HepG2 (cell line): Measurements from ENCODE around the gene AKAP12. TPM values are rescaled to one million over a fixed set of nuclear protein-coding genes. Genes with fewer than 3 reads are reported as not detected.
A peak's percentile ranks its signal among the peaks of the same experiment; 100 is the strongest.

ENCODE experiments used
- ARNTL ChIP-seq: sonication (generic); formaldehyde crosslinking; IDR thresholded peaks from 2 replicates; pipeline ENCODE4 v1.4.0; 2020; ENCODE audit warnings: mild to moderate bottlenecking, missing genetic modification reagents
- ATAD3A ChIP-seq: sonication (generic); formaldehyde crosslinking; IDR thresholded peaks from 2 replicates; pipeline ENCODE4 v1.4.0; 2020; ENCODE audit warnings: missing genetic modification reagents
- BRD4 ChIP-seq: sonication (generic); formaldehyde crosslinking; IDR thresholded peaks from 2 replicates; pipeline ENCODE4 v1.4.0; 2020; ENCODE audit warnings: missing genetic modification reagents
- CHD4 ChIP-seq: fragments of 200-600 bp; sonication (generic); IDR thresholded peaks from 2 replicates; pipeline ENCODE4 v1.7.0; 2017; ENCODE audit warnings: mild to moderate bottlenecking, low read length, borderline replicate concordance
- ELF3 ChIP-seq: IDR thresholded peaks from 2 replicates; pipeline ENCODE4 v1.6.1; 2016; ENCODE audit warnings: missing genetic modification reagents, missing compliant biosample characterization
- GPN1 ChIP-seq: sonication (generic); formaldehyde crosslinking; IDR thresholded peaks from 2 replicates; pipeline ENCODE4 v1.5.1; 2020; ENCODE audit warnings: missing genetic modification reagents, borderline replicate concordance
- HDAC1 ChIP-seq: sonication (generic); formaldehyde crosslinking; IDR thresholded peaks from 2 replicates; pipeline ENCODE4 v1.5.1; 2020; ENCODE audit warnings: mild to moderate bottlenecking, missing genetic modification reagents
- NFE2L1 ChIP-seq: sonication (generic); formaldehyde crosslinking; IDR thresholded peaks from 2 replicates; pipeline ENCODE4 v1.4.0; 2020; ENCODE audit warnings: missing genetic modification reagents, mild to moderate bottlenecking, borderline replicate concordance
- NR1H2 ChIP-seq: sonication (generic); formaldehyde crosslinking; IDR thresholded peaks from 2 replicates; pipeline ENCODE4 v1.8.1; 2022; ENCODE audit warnings: low read depth, missing genetic modification reagents, borderline replicate concordance
- NRL ChIP-seq: sonication (generic); formaldehyde crosslinking; IDR thresholded peaks from 2 replicates; pipeline ENCODE4 v1.5.0; 2020; ENCODE audit warnings: missing genetic modification reagents, mild to moderate bottlenecking, moderate library complexity, borderline replicate concordance
- PHF5A ChIP-seq: IDR thresholded peaks from one replicate; pipeline ENCODE4 v1.6.1; 2018; ENCODE audit warnings: low read depth, missing genetic modification reagents; ENCODE audit not compliant: unreplicated experiment
- RNF2 ChIP-seq: fragments of 450-650 bp; conservative IDR thresholded peaks from 2 replicates; pipeline ENCODE4 v1.6.1; 2016; ENCODE audit warnings: low read depth
- SRSF1 ChIP-seq: fragments of 200-400 bp; formaldehyde crosslinking; optimal IDR thresholded peaks from 2 replicates; pipeline ENCODE3; 2017; ENCODE audit warnings: mild to moderate bottlenecking, low read depth, low read length, moderate library complexity
- TCF12 ChIP-seq, 2 experiments: fragments of 450-650 bp in 1 of 2; sonication (generic) in 1 of 2; formaldehyde crosslinking in 1 of 2; IDR thresholded peaks; 2 replicates each; pipeline versions ENCODE4 v1.6.1 to v1.8.0; 2017 to 2022; ENCODE audit warnings: antibody characterized with exemption in 1 of 2, mild to moderate bottlenecking in 1 of 2, missing genetic modification reagents in 1 of 2, moderate library complexity in 1 of 2
- ZBTB7B ChIP-seq: sonication (generic); formaldehyde crosslinking; IDR thresholded peaks from 2 replicates; pipeline ENCODE4 v1.4.0; 2020; ENCODE audit warnings: missing genetic modification reagents
- ZNF256 ChIP-seq: sonication (generic); formaldehyde crosslinking; conservative IDR thresholded peaks from 2 replicates; pipeline ENCODE4 v1.4.0; 2020; ENCODE audit warnings: missing genetic modification reagents
- ZNF547 ChIP-seq: sonication (generic); formaldehyde crosslinking; IDR thresholded peaks from 2 replicates; pipeline ENCODE4 v1.5.1; 2020; ENCODE audit warnings: mild to moderate bottlenecking, missing genetic modification reagents
- ZNF776 ChIP-seq: sonication (generic); formaldehyde crosslinking; IDR thresholded peaks from 2 replicates; pipeline ENCODE4 v1.4.0; 2020; ENCODE audit warnings: mild to moderate bottlenecking, missing genetic modification reagents
- ZSCAN12 ChIP-seq: sonication (generic); formaldehyde crosslinking; IDR thresholded peaks from 2 replicates; pipeline ENCODE4 v1.9.0; 2021; ENCODE audit warnings: mild to moderate bottlenecking, missing genetic modification reagents
- polyA plus RNA-seq, 8 experiments: library from polyadenylated mRNA; depleted of rRNA in 3 of 8; stranded (reverse) in 7 of 8; unstranded in 1 of 8; fragments of >200 nt; fragmentation: Illumina TruSeq in 4 of 8; extraction: Trizol in 4 of 8; gene quantifications; 2 replicates each; pipeline versions ENCODE4 v1.2.1 to v1.2.3, GENCODE V29; 2011 to 2016; ENCODE audit warnings: low read depth in 4 of 8, missing spikeins in 1 of 8, mixed read lengths in 1 of 8; ENCODE audit not compliant: insufficient read depth in 1 of 8
- total RNA-seq, 5 experiments: library from RNA; depleted of rRNA; stranded (reverse); fragments of >200 nt; fragmentation: Illumina TruSeq; extraction: Trizol; gene quantifications; 2 replicates each; pipeline ENCODE4 v1.2.3, GENCODE V29; 2016; ENCODE audit warnings: low read depth in 1 of 5
- TF ChIP-seq, protein P1 (sequence below): sonication (generic); formaldehyde crosslinking; IDR thresholded peaks from 2 replicates; pipeline ENCODE4 v1.8.1; 2023; ENCODE audit warnings: mild to moderate bottlenecking, inconsistent platforms, moderate library complexity, missing genetic modification reagents, borderline replicate concordance
- TF ChIP-seq, protein P2 (sequence below), 2 experiments: fragments of 450-650 bp in 1 of 2; sonication (generic) in 1 of 2; formaldehyde crosslinking; IDR thresholded peaks; 2 replicates each; pipeline versions ENCODE4 v1.5.0 to v1.8.0; 2020 to 2022; ENCODE audit warnings: mild to moderate bottlenecking in 1 of 2, missing genetic modification reagents in 1 of 2
- TF ChIP-seq, protein P3 (sequence below): sonication (generic); formaldehyde crosslinking; IDR thresholded peaks from 2 replicates; pipeline ENCODE4 v1.4.0; 2020; ENCODE audit warnings: missing genetic modification reagents

The AKAP12 gene
- total and polyA plus RNA-seq, 2 of the 13 experiments (the other 11 are each of a cell fraction or from before 2014, with no cell fraction given) = 10.6 to 19.0 TPM

DNA sequence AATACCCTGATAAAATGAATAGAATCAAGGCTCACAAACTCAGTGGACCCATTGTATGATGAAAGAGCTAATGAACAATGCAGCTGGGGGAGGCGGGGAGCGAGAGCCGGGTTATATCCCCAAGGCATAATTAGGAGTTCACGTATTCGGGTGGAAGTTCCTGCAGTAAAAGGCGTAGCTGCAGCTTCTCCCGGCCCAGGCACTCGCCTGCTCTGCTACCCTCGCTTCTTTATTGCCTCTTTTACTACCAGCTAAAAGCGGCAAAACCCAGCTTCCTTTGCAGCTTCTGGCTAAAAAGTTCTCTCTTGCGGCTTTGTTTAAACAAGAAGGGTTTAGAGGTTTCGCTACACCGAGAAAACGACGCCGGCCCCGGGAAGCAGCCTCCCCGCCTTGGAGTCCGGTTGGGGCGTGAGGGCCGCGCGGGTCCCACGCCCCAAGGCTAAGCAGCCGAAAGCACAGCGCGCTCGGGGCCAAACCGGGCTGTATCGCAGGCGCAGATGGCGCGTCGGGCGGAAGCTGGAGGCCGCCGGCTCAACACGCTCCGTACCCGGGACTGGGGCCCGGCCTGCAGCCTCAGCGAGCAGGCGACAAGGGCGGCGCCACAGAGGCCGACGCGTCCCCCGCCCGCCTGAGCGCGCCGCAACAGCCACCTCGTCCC, 150.0 kb downstream of the AKAP12 start (continued):
- TF ChIP-seq TCF12 (IDR thresholded peaks at IDR 0.05) (no peak), TCF12 (CRISPR knock-in tag; IDR thresholded peaks at IDR 0.05) (peak; percentile 70; the same call in 1 of the 2 replicates), SRSF1 (no peak), PHF5A (CRISPR knock-in tag) (no peak), ZSCAN12 (CRISPR knock-in tag) (peak; percentile 90), RNF2 (no peak; the same call in none of the 2 replicates), ATAD3A (CRISPR knock-in tag) (no peak), NFE2L1 (CRISPR knock-in tag) (no peak), GPN1 (CRISPR knock-in tag) (peak; percentile 84; the same call in 1 of the 2 replicates), HDAC1 (CRISPR knock-in tag) (peak; percentile 79), ZNF776 (CRISPR knock-in tag) (peak; percentile 85; the same call in 1 of the 2 replicates), ZBTB7B (peak; percentile 90), CHD4 (no peak), ARNTL (CRISPR knock-in tag) (peak; percentile 76), BRD4 (CRISPR knock-in tag) (peak; percentile 86; the same call in 1 of the 2 replicates), ELF3 (no peak; the same call in 1 of the 2 replicates), ZNF256 (CRISPR knock-in tag) (peak; percentile 74; the same call in 1 of the 2 replicates), NRL (CRISPR knock-in tag) (peak; percentile 66; the same call in 1 of the 2 replicates), ZNF547 (CRISPR knock-in tag) (peak; percentile 97), NR1H2 (0 out of 2 replicates have a peak, but pooled peaks have one; percentile 37)
- TF ChIP-seq, protein P1, sequence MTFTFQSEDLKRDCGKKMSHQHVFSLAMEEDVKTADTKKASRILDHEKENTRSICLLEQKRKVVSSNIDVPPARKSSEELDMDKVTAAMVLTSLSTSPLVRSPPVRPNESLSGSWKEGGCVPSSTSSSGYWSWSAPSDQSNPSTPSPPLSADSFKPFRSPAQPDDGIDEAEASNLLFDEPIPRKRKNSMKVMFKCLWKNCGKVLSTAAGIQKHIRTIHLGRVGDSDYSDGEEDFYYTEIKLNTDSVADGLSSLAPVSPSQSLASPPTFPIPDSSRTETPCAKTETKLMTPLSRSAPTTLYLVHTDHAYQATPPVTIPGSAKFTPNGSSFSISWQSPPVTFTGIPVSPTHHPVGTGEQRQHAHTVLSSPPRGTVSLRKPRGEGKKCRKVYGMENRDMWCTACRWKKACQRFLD (CRISPR knock-in tag) = peak; percentile 94; the same call in 1 of the 2 replicates
- TF ChIP-seq, protein P2, sequence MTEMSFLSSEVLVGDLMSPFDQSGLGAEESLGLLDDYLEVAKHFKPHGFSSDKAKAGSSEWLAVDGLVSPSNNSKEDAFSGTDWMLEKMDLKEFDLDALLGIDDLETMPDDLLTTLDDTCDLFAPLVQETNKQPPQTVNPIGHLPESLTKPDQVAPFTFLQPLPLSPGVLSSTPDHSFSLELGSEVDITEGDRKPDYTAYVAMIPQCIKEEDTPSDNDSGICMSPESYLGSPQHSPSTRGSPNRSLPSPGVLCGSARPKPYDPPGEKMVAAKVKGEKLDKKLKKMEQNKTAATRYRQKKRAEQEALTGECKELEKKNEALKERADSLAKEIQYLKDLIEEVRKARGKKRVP (CRISPR knock-in tag; IDR thresholded peaks at IDR 0.05) = no peak; a peak in 1 of 4 replicates
- TF ChIP-seq, protein P3, sequence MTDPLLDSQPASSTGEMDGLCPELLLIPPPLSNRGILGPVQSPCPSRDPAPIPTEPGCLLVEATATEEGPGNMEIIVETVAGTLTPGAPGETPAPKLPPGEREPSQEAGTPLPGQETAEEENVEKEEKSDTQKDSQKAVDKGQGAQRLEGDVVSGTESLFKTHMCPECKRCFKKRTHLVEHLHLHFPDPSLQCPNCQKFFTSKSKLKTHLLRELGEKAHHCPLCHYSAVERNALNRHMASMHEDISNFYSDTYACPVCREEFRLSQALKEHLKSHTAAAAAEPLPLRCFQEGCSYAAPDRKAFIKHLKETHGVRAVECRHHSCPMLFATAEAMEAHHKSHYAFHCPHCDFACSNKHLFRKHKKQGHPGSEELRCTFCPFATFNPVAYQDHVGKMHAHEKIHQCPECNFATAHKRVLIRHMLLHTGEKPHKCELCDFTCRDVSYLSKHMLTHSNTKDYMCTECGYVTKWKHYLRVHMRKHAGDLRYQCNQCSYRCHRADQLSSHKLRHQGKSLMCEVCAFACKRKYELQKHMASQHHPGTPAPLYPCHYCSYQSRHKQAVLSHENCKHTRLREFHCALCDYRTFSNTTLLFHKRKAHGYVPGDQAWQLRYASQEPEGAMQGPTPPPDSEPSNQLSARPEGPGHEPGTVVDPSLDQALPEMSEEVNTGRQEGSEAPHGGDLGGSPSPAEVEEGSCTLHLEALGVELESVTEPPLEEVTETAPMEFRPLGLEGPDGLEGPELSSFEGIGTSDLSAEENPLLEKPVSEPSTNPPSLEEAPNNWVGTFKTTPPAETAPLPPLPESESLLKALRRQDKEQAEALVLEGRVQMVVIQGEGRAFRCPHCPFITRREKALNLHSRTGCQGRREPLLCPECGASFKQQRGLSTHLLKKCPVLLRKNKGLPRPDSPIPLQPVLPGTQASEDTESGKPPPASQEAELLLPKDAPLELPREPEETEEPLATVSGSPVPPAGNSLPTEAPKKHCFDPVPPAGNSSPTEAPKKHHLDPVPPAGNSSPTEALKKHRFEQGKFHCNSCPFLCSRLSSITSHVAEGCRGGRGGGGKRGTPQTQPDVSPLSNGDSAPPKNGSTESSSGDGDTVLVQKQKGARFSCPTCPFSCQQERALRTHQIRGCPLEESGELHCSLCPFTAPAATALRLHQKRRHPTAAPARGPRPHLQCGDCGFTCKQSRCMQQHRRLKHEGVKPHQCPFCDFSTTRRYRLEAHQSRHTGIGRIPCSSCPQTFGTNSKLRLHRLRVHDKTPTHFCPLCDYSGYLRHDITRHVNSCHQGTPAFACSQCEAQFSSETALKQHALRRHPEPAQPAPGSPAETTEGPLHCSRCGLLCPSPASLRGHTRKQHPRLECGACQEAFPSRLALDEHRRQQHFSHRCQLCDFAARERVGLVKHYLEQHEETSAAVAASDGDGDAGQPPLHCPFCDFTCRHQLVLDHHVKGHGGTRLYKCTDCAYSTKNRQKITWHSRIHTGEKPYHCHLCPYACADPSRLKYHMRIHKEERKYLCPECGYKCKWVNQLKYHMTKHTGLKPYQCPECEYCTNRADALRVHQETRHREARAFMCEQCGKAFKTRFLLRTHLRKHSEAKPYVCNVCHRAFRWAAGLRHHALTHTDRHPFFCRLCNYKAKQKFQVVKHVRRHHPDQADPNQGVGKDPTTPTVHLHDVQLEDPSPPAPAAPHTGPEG (CRISPR knock-in tag) = peak; percentile 96
